Liver (tissue), 9 donors: Measurements from ENCODE around the gene GIMAP5. TPM values are rescaled to one million over a fixed set of nuclear protein-coding genes. Genes with fewer than 3 reads are reported as not detected.

Experiments
- DNase-seq: peaks from one replicate; pipeline ENCODE4 v3.0.0-alpha.2; 2017; ENCODE audit warnings: low spot score
- H3K27ac ChIP-seq, 2 donors: one replicate each; pipeline ENCODE4 v1.7.0; 2013; ENCODE audit warnings: inconsistent platforms in 2 of 2, low read length in 2 of 2, control low read depth in 1 of 2, low read depth in 1 of 2, mild to moderate bottlenecking in 1 of 2
- H3K27me3 ChIP-seq, 4 donors: one replicate each; pipeline versions ENCODE4 v1.6.1 to v1.7.0; 2013; ENCODE audit warnings: low read length in 3 of 4, inconsistent platforms in 1 of 4, mild to moderate bottlenecking in 1 of 4, moderate library complexity in 1 of 4; ENCODE audit not compliant: control insufficient read depth in 4 of 4, insufficient read depth in 4 of 4
- H3K36me3 ChIP-seq, 4 donors: one replicate each; pipeline versions ENCODE4 v1.6.1 to v1.7.0; 2013; ENCODE audit warnings: low read length in 3 of 4, mild to moderate bottlenecking in 3 of 4, low read depth in 1 of 4, moderate library complexity in 1 of 4; ENCODE audit not compliant: control insufficient read depth in 4 of 4, insufficient read depth in 3 of 4
- H3K4me1 ChIP-seq, 4 donors: one replicate each; pipeline versions ENCODE4 v1.6.1 to v1.7.0; 2013; ENCODE audit warnings: low read length in 3 of 4, mild to moderate bottlenecking in 3 of 4, moderate library complexity in 1 of 4; ENCODE audit not compliant: control insufficient read depth in 4 of 4, insufficient read depth in 4 of 4
- H3K4me3 ChIP-seq, 3 donors: one replicate each; pipeline versions ENCODE4 v1.6.1 to v1.7.0; 2013; ENCODE audit warnings: low read length in 3 of 3, control low read depth in 1 of 3, low read depth in 1 of 3, mild to moderate bottlenecking in 1 of 3
- H3K9ac ChIP-seq, 2 donors: one replicate each; pipeline ENCODE4 v1.7.0; 2013; ENCODE audit warnings: low read length in 2 of 2, mild to moderate bottlenecking in 2 of 2, moderate library complexity in 2 of 2, control low read depth in 1 of 2, low read depth in 1 of 2
- H3K9me3 ChIP-seq, 4 donors: one replicate each; pipeline versions ENCODE4 v1.6.1 to v1.7.0; 2013; ENCODE audit warnings: low read length in 3 of 4; ENCODE audit not compliant: control insufficient read depth in 4 of 4
- ATF3 ChIP-seq: IDR thresholded peaks from 2 replicates; pipeline ENCODE4 v1.6.1; 2016; ENCODE audit warnings: antibody characterized with exemption
- EGR1 ChIP-seq, 2 donors: IDR thresholded peaks; 2 replicates each; pipeline ENCODE4 v1.6.1; 2016 to 2018; ENCODE audit warnings: antibody characterized with exemption in 2 of 2, low read depth in 2 of 2
- FOXA1 ChIP-seq: IDR thresholded peaks from 2 replicates; pipeline ENCODE4 v1.6.1; 2016; ENCODE audit warnings: antibody characterized with exemption
- FOXA2 ChIP-seq: IDR thresholded peaks from 2 replicates; pipeline ENCODE4 v1.6.1; 2016; ENCODE audit warnings: antibody characterized with exemption
- GABPA ChIP-seq, 2 donors: IDR thresholded peaks in 1 of 2; conservative IDR thresholded peaks in 1 of 2; 2 replicates each; pipeline ENCODE4 v1.6.1; 2016; ENCODE audit warnings: antibody characterized with exemption in 2 of 2, mild to moderate bottlenecking in 1 of 2, moderate library complexity in 1 of 2
- JUND ChIP-seq, 2 donors: IDR thresholded peaks; 2 replicates each; pipeline ENCODE4 v1.6.1; 2016; ENCODE audit warnings: antibody characterized with exemption in 2 of 2
- NR2F2 ChIP-seq: IDR thresholded peaks from 2 replicates; pipeline ENCODE4 v1.6.1; 2016; ENCODE audit warnings: antibody characterized with exemption
- RAD21 ChIP-seq, 2 donors: IDR thresholded peaks; 2 replicates each; pipeline ENCODE4 v1.6.1; 2016; ENCODE audit warnings: antibody characterized with exemption in 2 of 2, mild to moderate bottlenecking in 2 of 2
- WGBS: extraction: QIAGEN DNeasy Blood & Tissue Kit; methylation state at CpG from one replicate; pipeline ENCODE4 v1.1.7; 2013; 5-methylcytosine and 5-hydroxymethylcytosine counted together
- polyA plus RNA-seq, 2 donors: library from polyadenylated mRNA; stranded (reverse) in 1 of 2; unstranded in 1 of 2; fragments of 200-250 nt in 1 of 2; fragments of >200 nt in 1 of 2; fragmentation: Nextera tagmentation in 1 of 2; extraction: Ambion mirVana in 1 of 2; gene quantifications; one replicate each; pipeline versions ENCODE4 v1.2.1 to v1.2.3, GENCODE V29; 2013 to 2015
- total RNA-seq, 2 donors: library from RNA; depleted of rRNA; stranded (reverse); fragments of >200 nt; gene quantifications; one replicate each; pipeline ENCODE4 v1.2.3, GENCODE V29; 2014
- TF ChIP-seq, protein P1 (sequence below): fragments of 150-350 bp; IDR thresholded peaks from 2 replicates; pipeline ENCODE4 v1.5.1; 2017; ENCODE audit warnings: improper control_type of control experiment, low read depth, low read length; ENCODE audit not compliant: missing input control
- TF ChIP-seq, protein P2 (sequence below): IDR thresholded peaks from 2 replicates; pipeline ENCODE4 v1.6.1; 2016; ENCODE audit warnings: antibody characterized with exemption, mild to moderate bottlenecking
- TF ChIP-seq, protein P3 (sequence below): IDR thresholded peaks from 2 replicates; pipeline ENCODE4 v1.6.1; 2016; ENCODE audit warnings: antibody characterized with exemption
- donor health status: healthy.
- donor health status: healthy.
- donor health status: healthy.
- donor health status: healthy.
- donor health status: healthy.

Gene GIMAP5
- total and polyA plus RNA-seq, 4 donors = 9.7 to 20.6 (median 12.1) TPM

- TF ChIP-seq, protein P1, sequence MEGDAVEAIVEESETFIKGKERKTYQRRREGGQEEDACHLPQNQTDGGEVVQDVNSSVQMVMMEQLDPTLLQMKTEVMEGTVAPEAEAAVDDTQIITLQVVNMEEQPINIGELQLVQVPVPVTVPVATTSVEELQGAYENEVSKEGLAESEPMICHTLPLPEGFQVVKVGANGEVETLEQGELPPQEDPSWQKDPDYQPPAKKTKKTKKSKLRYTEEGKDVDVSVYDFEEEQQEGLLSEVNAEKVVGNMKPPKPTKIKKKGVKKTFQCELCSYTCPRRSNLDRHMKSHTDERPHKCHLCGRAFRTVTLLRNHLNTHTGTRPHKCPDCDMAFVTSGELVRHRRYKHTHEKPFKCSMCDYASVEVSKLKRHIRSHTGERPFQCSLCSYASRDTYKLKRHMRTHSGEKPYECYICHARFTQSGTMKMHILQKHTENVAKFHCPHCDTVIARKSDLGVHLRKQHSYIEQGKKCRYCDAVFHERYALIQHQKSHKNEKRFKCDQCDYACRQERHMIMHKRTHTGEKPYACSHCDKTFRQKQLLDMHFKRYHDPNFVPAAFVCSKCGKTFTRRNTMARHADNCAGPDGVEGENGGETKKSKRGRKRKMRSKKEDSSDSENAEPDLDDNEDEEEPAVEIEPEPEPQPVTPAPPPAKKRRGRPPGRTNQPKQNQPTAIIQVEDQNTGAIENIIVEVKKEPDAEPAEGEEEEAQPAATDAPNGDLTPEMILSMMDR = no peak
Measured at GRCh38 chr7:150744041-150744656, 6.9 kb downstream of the GIMAP5 start (continued).

DNA sequence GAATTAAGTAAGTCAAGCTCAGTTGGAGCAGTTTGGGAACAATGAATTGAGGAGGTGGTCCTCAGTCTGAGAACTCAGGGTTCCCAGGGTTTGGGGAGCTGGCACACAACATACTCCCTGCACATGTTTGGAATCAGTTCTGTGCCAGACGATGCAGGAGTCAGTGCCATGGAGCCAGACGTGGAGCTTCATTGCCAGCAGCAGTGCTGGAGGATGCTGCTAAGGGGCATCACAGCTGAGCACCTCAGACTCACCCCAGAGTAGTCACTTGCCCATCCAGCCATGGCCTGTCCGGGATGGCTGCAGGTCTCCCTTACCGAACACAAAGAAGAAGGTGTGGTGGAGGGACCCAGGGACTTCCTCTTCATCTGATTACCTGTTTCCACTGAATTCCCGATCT is 7.9 kb downstream of the GIMAP5 start:
- Histone ChIP-seq H3K9ac (no peak overlapping the region), H3K27ac (no peak overlapping the region)

GRCh38 chr7:150745876-150746275 is 8.7 kb downstream of the GIMAP5 start:
- H3K4me1 ChIP-seq = peaks cover 0 to 18% (median 3%) of the 10 kb centered on the region in 4 donors
- no peak for TF ChIP-seq FOXA2
- TF ChIP-seq JUND (IDR thresholded peaks at IDR 0.05) = no peak
- no peak for TF ChIP-seq EGR1 (IDR thresholded peaks at IDR 0.05; ENCODE audit: low read depth in 2 of 2)
- TF ChIP-seq, protein P1 = no peak
- TF ChIP-seq, protein P2, sequence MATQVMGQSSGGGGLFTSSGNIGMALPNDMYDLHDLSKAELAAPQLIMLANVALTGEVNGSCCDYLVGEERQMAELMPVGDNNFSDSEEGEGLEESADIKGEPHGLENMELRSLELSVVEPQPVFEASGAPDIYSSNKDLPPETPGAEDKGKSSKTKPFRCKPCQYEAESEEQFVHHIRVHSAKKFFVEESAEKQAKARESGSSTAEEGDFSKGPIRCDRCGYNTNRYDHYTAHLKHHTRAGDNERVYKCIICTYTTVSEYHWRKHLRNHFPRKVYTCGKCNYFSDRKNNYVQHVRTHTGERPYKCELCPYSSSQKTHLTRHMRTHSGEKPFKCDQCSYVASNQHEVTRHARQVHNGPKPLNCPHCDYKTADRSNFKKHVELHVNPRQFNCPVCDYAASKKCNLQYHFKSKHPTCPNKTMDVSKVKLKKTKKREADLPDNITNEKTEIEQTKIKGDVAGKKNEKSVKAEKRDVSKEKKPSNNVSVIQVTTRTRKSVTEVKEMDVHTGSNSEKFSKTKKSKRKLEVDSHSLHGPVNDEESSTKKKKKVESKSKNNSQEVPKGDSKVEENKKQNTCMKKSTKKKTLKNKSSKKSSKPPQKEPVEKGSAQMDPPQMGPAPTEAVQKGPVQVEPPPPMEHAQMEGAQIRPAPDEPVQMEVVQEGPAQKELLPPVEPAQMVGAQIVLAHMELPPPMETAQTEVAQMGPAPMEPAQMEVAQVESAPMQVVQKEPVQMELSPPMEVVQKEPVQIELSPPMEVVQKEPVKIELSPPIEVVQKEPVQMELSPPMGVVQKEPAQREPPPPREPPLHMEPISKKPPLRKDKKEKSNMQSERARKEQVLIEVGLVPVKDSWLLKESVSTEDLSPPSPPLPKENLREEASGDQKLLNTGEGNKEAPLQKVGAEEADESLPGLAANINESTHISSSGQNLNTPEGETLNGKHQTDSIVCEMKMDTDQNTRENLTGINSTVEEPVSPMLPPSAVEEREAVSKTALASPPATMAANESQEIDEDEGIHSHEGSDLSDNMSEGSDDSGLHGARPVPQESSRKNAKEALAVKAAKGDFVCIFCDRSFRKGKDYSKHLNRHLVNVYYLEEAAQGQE = no peak
- no peak for TF ChIP-seq NR2F2
- TF ChIP-seq, protein P3, sequence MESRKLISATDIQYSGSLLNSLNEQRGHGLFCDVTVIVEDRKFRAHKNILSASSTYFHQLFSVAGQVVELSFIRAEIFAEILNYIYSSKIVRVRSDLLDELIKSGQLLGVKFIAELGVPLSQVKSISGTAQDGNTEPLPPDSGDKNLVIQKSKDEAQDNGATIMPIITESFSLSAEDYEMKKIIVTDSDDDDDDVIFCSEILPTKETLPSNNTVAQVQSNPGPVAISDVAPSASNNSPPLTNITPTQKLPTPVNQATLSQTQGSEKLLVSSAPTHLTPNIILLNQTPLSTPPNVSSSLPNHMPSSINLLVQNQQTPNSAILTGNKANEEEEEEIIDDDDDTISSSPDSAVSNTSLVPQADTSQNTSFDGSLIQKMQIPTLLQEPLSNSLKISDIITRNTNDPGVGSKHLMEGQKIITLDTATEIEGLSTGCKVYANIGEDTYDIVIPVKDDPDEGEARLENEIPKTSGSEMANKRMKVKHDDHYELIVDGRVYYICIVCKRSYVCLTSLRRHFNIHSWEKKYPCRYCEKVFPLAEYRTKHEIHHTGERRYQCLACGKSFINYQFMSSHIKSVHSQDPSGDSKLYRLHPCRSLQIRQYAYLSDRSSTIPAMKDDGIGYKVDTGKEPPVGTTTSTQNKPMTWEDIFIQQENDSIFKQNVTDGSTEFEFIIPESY = no peak
- no peak for TF ChIP-seq FOXA1
- no peak for TF ChIP-seq RAD21 (IDR thresholded peaks at IDR 0.05)
- TF ChIP-seq ATF3 = no peak
- no peak for TF ChIP-seq GABPA (IDR thresholded peaks at IDR 0.05 in 1 of 2, conservative IDR thresholded peaks at IDR 0.05 in 1 of 2)
- H3K9ac ChIP-seq = no peak overlapping the region
- DNase-seq = no peak
- no peaks in the 10 kb centered on the region for H3K9me3 ChIP-seq
- H3K27me3 ChIP-seq = no peaks in the 10 kb centered on the region
- no peak overlapping the region for H3K27ac ChIP-seq
- 86% methylated on average over 3 of the region's 3 CpGs for WGBS
- no peaks in the 10 kb centered on the region for H3K36me3 ChIP-seq
- no peak overlapping the region for H3K4me3 ChIP-seq

More for the DNA sequence above, 7.9 kb downstream of the GIMAP5 start:
- Histone ChIP-seq H3K9me3 (no peaks in the 10 kb centered on the region), H3K36me3 (no peaks in the 10 kb centered on the region), H3K4me3 (no peak overlapping the region), H3K27me3 (no peaks in the 10 kb centered on the region), H3K4me1 (peaks cover 0 to 19% (median 3%) of the 10 kb centered on the region in 4 donors)
- no peak for DNase-seq
- TF ChIP-seq EGR1 (IDR thresholded peaks at IDR 0.05; ENCODE audit: low read depth in 2 of 2) (no peak), ATF3 (no peak), NR2F2 (no peak)
- TF ChIP-seq, protein P1 = no peak
- WGBS = 83% methylated on average over 5 of the region's 5 CpGs
